IPS DF 6.9 (cell line): ENCODE results near the gene TBC1D7.

Experiments
- DNase-seq: peaks from one replicate; pipeline ENCODE4 v3.0.0-alpha.2; 2013; ENCODE audit warnings: low read depth, low spot score
- H3K27ac ChIP-seq: one replicate; pipeline ENCODE4 v1.5.1; 2013; ENCODE audit warnings: low read length, control low read depth
- H3K27me3 ChIP-seq: 2 replicates; pipeline ENCODE4 v1.6.1; 2013; ENCODE audit warnings: mild to moderate bottlenecking, low read length; ENCODE audit not compliant: control insufficient read depth, insufficient read depth
- H3K36me3 ChIP-seq: 2 replicates; pipeline ENCODE4 v1.6.1; 2013; ENCODE audit warnings: low read length; ENCODE audit not compliant: control insufficient read depth, insufficient read depth
- H3K4me1 ChIP-seq: 2 replicates; pipeline ENCODE4 v1.6.1; 2013; ENCODE audit warnings: low read length; ENCODE audit not compliant: control insufficient read depth, insufficient read depth
- H3K4me3 ChIP-seq: 2 replicates; pipeline ENCODE4 v1.5.1; 2013; ENCODE audit warnings: mild to moderate bottlenecking, low read length
- H3K9me3 ChIP-seq: 2 replicates; pipeline ENCODE4 v1.6.1; 2013; ENCODE audit warnings: low read length, inconsistent platforms; ENCODE audit not compliant: control insufficient read depth, insufficient read depth
- WGBS: extraction: QIAGEN DNeasy Blood & Tissue Kit; methylation state at CpG from one replicate; pipeline ENCODE4 v1.1.7; 2013; ENCODE audit warnings: mixed read lengths, missing lambda C conversion rate; ENCODE audit not compliant: insufficient read length, insufficient coverage; 5-methylcytosine and 5-hydroxymethylcytosine counted together

Gene TBC1D7

DNA sequence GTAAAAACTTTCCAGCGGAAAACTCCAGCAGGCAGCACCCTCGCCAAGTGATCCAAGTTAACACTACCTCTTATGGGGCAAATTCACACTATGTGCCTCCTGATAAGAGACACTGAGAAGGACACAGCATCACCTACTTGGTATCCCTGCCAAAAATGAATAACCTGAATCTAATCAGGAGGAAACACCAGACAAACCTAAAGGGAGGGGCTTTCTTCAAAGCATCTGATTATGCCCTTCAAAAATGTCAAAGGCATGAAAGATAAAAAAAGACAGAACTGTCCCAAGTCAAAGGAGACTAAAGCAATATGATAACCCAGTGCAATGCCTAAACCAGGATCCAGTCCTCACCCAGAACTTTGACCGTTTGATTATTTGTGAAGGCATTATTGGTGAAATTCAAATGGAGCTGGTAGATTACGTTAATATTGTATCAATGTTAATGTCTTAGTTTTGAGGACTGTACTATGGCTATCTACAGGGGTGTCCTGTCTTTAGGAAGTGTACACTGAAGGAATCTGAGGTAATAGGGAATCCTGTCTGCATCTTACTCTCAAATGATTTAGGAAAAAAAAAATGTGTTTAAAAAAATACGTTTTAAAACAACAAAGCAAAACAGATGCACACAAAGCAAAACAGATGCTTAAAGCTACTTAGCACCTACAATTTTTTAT, 8.3 kb downstream of the TBC1D7 start:
- DNase-seq = no peak
- WGBS = no CpG with 5 or more reads among the region's 5 CpGs
- Histone ChIP-seq H3K4me1 (no peaks in the 10 kb centered on the region), H3K27me3 (no peaks in the 10 kb centered on the region), H3K27ac (no peak overlapping the region), H3K9me3 (no peaks in the 10 kb centered on the region), H3K36me3 (peaks cover 24% of the 10 kb centered on the region; the same call in 1 of the 2 replicates), H3K4me3 (no peak overlapping the region)

- no peaks in the 10 kb centered on the region for H3K9me3 ChIP-seq
- peaks cover 24% of the 10 kb centered on the region; the same call in 1 of the 2 replicates for H3K36me3 ChIP-seq
- H3K27me3 ChIP-seq = no peaks in the 10 kb centered on the region
- H3K4me1 ChIP-seq = no peaks in the 10 kb centered on the region
- no CpG with 5 or more reads among the region's 2 CpGs for WGBS
- no peak for DNase-seq
- no peak overlapping the region for H3K27ac ChIP-seq
- no peak overlapping the region for H3K4me3 ChIP-seq
These were observed 9.5 kb downstream of the TBC1D7 start for GRCh38 chr6:13318821-13319220.

DNA sequence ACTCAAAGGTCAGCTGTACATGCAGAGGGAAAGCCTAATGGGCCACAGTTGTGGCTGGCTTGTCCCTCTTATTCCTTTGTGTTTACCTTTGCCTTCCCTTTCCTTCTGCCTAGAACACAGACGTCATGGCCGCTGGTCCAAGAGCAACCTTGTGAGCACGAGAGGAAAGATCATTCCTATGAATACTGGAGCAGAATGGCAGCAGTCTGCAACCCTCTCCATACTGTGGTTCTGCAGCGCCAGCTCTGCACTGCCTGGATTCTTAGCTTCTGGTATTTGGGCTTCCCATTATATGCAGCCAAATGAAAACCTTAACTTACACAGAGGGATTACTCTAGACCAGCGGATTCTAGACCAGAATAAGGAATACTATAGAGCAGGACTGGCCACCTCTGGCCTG, 12.4 kb downstream of the TBC1D7 start:
- Histone ChIP-seq H3K27ac (no peak overlapping the region), H3K9me3 (no peaks in the 10 kb centered on the region), H3K4me3 (no peak overlapping the region), H3K27me3 (no peaks in the 10 kb centered on the region), H3K4me1 (no peaks in the 10 kb centered on the region), H3K36me3 (peaks cover 23% of the 10 kb centered on the region; the same call in 1 of the 2 replicates)
- no CpG with 5 or more reads among the region's 5 CpGs for WGBS
- DNase-seq = no peak

DNA sequence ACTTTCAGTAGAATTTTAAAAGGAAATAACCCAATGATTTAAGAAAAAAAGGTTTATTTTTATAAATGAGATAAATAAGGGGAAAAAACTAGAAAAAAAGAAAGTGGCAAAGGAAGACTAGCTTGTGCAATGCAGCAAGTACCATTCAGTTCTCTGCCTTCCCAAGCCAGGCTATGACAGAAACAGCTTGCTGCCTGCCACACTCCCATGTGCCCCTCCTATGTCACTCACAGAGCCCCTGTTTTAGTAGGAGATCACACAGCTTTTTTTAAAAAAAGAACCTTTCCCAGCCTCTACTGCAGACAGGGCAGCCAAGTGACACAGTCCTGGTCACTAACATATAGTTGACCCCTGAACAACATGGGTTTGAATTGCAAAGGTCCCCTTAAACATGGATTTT, 13.5 kb downstream of the TBC1D7 start:
- H3K36me3 ChIP-seq = peaks cover 16% of the 10 kb centered on the region; the same call in 1 of the 2 replicates

DNA sequence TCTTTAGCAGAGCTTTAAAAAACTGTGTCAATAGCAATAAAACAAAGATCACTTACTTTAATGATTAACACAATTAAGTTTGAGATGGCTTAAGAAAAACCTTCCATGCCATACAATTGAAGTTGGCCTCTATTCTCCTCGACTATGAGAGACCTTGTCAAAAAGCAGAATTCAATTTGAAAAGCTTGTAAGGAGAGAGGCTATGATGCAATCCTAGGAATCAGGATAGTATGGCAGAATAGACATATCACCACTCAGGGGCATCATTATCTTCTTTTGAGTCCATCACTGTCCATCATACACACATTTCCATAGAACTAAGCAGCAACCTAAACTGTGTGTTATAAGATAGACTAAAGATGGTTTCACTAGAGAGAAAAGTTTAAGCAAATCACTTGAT, 17.2 kb downstream of the TBC1D7 start:
- H3K9me3 ChIP-seq = no peaks in the 10 kb centered on the region
- H3K27me3 ChIP-seq = no peaks in the 10 kb centered on the region
- no peaks in the 10 kb centered on the region for H3K4me1 ChIP-seq
- WGBS = no CpG with 5 or more reads among the region's 1 CpG
- peaks cover 5% of the 10 kb centered on the region; the same call in 1 of the 2 replicates for H3K36me3 ChIP-seq
- no peak overlapping the region for H3K27ac ChIP-seq
- no peak for DNase-seq
- H3K4me3 ChIP-seq = no peak overlapping the region

More for the DNA sequence above, 13.5 kb downstream of the TBC1D7 start:
- no peaks in the 10 kb centered on the region for H3K4me1 ChIP-seq
- no peaks in the 10 kb centered on the region for H3K9me3 ChIP-seq
- H3K4me3 ChIP-seq = no peak overlapping the region
- no peak for DNase-seq
- no peak overlapping the region for H3K27ac ChIP-seq
- H3K27me3 ChIP-seq = no peaks in the 10 kb centered on the region

GRCh38 chr6:13308332-13308731, 20.0 kb downstream of the TBC1D7 start:
- Histone ChIP-seq H3K4me3 (no peak overlapping the region), H3K4me1 (0 out of 2 replicates have a peak, but pooled peaks cover 2% of the 10 kb centered on the region), H3K27me3 (no peaks in the 10 kb centered on the region), H3K27ac (no peak overlapping the region), H3K9me3 (no peaks in the 10 kb centered on the region), H3K36me3 (peaks cover 5% of the 10 kb centered on the region; the same call in 1 of the 2 replicates)
- no CpG with 5 or more reads among the region's 1 CpG for WGBS
- no peak for DNase-seq

DNA sequence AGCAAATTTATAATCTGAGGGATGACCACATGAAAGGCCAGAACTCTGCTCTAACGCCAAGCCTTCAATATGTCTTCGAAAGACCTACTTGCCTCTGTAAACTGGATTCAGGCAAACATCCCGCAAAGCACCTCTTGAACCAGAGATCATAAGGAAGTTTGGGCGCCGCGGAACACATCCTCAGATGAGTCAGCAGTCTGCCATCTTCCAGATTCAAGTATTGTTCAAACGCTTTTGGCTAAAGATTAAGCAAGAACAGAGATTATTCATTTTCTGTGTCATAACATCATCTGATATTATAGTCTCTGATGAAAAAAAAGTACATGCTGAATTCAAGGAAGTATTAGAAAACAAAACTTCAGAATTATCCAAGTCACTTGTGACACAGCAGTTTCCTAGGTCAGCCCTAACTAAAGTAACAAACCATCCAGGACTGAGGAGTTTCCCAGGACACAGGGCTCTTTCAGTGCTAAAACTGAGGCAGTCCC, 20.8 kb downstream of the TBC1D7 start:
- WGBS = no CpG with 5 or more reads among the region's 7 CpGs
- Histone ChIP-seq H3K36me3 (peaks cover 12% of the 10 kb centered on the region), H3K27ac (no peak overlapping the region)

DNA sequence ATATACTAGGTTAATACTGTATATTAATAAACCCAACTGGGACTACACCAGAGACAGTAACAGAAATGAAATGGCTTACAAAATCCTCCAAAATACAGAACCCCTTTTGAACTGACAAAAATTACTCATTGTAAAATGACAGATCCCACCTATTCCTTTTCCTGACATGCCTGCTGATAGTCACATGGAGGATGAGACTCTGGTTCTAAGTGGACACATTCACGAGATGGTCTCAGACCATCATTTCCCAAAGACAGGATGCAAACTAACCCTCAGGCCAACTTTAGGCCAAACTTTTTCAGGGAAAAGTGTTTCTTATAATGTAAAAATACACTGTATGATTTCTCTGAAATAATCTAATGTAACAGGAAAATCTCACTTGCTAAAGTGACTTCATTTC, 22.5 kb downstream of the TBC1D7 start:
- Histone ChIP-seq H3K4me1 (0 out of 2 replicates have a peak, but pooled peaks cover 2% of the 10 kb centered on the region), H3K9me3 (no peaks in the 10 kb centered on the region), H3K27ac (no peak overlapping the region), H3K4me3 (no peak overlapping the region), H3K36me3 (peaks cover 13% of the 10 kb centered on the region), H3K27me3 (no peaks in the 10 kb centered on the region)
- no peak for DNase-seq
- WGBS = no CpG with 5 or more reads among the region's 1 CpG

More for the DNA sequence above, 20.8 kb downstream of the TBC1D7 start:
- Histone ChIP-seq H3K27me3 (no peaks in the 10 kb centered on the region), H3K4me3 (no peak overlapping the region), H3K9me3 (no peaks in the 10 kb centered on the region), H3K4me1 (0 out of 2 replicates have a peak, but pooled peaks cover 2% of the 10 kb centered on the region)
- DNase-seq = no peak

DNA sequence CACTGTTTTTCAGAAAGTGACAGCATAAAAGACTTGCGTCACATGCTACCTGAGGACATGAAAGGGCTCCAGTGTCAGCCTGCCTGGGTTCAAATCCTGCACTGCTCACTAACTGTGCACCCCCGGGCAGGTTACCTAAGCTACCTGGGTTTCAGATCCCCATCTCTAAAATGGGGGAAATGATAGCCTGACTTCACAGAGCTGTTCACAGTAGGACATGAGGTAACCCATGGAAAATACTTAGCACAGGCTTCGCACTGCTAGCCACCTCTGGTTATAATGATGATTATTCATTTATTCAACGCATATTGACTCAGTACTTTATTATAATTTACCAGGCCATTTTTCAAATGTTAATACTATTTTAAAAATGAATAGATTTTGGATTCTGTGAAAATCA, 23.0 kb downstream of the TBC1D7 start:
- Histone ChIP-seq H3K27me3 (no peaks in the 10 kb centered on the region), H3K27ac (no peak overlapping the region), H3K36me3 (peaks cover 13% of the 10 kb centered on the region), H3K4me3 (no peak overlapping the region), H3K9me3 (no peaks in the 10 kb centered on the region), H3K4me1 (0 out of 2 replicates have a peak, but pooled peaks cover 2% of the 10 kb centered on the region)
- no peak for DNase-seq
- WGBS = no CpG with 5 or more reads among the region's 4 CpGs

GRCh38 chr6:13304580-13305260, 23.6 kb downstream of the TBC1D7 start:
- peaks cover 13% of the 10 kb centered on the region for H3K36me3 ChIP-seq
- H3K4me1 ChIP-seq = 0 out of 2 replicates have a peak, but pooled peaks cover 2% of the 10 kb centered on the region
- DNase-seq = no peak
- whole genome bisulfite sequencing = no CpG with 5 or more reads among the region's 11 CpGs
- no peaks in the 10 kb centered on the region for H3K9me3 ChIP-seq
- H3K27ac ChIP-seq = no peak overlapping the region
- no peak overlapping the region for H3K4me3 ChIP-seq
- no peaks in the 10 kb centered on the region for H3K27me3 ChIP-seq
